Suppressor macrophage treated with lipopolysaccharide for 4 hours (primary cell): ENCODE results near the gene TMTC2.

Experiments
- DNase-seq: peaks from one replicate; pipeline ENCODE4 v3.0.0-alpha.2; 2020

Gene TMTC2

DNA sequence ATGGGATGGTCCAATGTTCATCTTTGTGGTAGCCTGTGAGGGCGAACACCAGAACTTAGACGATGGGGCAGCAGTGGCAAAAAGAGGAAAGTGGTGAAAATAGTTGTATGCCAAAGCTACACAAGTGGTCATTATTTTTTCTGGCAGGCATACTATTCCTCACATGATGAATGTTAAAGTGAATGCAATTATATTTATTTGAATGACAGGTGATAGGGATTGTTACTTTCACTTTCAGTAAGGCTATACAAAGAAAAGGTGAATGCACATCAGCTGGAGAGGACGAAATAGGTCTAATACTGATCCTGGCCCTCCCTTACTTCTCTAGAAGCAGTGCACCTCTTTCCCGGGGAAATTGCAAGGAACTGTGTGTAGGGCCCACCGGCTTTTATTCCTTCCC is 470.1 kb downstream of the TMTC2 start:
- no peak for DNase-seq

DNA sequence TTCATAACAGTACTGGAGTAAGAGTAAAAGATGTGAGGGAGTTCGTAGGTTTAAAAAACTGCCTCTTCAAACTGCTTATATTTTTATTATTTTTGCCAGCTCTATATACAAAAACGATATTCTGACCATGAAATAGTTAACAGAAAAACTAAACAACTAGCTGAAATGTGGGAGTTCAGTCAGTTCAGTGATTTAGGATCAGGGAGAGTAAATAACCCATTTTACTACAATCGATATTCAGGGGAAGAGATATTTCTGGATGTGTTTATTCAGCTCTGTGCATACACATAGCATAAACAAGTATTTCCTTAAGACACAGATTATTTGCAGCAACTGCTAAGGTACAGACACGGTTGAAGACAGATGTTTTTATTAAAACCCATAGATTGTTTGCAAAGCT is 470.9 kb downstream of the TMTC2 start:
- no peak for DNase-seq

GRCh38 chr12:83158613-83159207 is 472.0 kb downstream of the TMTC2 start:
- no peak for DNase-seq

DNA sequence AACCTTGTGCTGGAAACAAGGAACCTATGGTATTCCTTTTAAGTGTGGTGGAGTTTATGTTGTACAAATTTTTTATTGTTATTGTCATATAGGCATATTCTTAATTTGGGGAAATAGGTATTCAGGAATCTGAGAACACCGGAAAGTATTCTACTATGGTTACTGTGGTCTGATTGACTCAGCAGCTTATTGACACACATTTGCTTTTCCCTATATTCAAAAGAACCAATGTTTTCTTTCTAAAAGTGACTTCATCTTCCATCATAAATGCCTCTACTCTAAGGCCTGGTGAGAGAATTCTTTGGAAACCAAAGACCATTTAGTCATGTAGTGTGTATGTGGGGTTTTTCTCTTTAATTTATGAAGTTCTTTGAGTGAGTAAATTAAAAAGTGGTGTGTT is 474.8 kb downstream of the TMTC2 start:
- DNase-seq = no peak

DNA sequence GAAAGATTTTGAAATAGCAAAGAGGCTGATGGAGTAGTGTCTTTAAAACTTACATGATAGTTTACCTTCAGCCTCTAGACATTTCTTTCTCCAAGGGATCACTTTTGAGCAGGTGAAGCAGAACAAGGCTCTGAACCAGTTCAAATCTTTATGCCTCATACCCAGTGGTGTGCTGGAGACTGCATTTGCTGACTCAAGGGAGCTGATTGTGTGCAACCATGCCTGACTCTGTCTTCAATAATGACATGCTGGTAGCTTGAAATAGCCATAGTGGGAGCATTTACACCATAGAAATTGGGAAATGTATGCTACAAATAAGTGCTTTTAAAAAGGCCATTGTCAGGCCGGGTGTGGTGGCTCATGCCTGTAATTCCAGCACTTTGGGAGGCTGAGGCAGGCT is 482.0 kb downstream of the TMTC2 start:
- no peak for DNase-seq

DNA sequence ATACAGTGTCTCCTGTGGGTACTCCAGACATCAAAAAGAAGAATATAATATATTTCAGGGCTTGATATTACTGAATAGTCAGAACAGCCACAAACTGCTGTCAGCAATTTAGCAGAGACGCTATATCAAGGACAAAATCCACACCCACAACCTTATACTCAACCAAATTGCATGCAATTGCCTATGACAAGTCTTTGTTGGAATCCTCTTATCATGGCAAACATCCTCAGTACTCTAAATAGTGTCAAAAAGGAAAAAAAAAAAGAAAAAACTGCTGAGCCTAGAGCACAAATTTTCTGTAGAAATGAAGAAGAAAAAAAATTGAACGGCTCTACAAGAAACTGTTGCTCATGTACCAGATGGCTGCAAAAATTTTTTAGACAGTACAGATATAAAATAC is 485.7 kb downstream of the TMTC2 start:
- no peak for DNase-seq

GRCh38 chr12:83172866-83173649 is 486.4 kb downstream of the TMTC2 start:
- no peak for DNase-seq

- DNase-seq = no peak
Measured at GRCh38 chr12:83179999-83180398, 493.3 kb downstream of the TMTC2 start.

DNA sequence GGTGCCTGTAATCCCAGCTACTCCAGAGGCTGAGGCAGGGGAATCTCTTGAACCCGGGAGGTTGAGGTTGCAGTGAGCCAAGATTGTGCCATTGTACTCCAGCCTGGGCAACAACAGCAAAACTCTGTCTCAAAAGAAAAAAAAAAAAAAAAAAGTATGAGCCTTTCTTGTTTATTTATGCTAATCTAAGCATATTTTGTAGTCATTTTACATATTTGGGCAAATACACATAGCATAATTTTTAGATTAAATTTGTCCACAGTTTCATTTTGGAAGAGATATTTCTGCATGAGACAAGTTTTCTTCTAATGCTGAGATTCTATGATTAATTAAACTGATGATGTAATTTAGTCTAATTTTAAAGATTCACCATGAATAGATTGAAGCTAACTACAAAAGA is 494.4 kb downstream of the TMTC2 start:
- DNase-seq = no peak

DNA sequence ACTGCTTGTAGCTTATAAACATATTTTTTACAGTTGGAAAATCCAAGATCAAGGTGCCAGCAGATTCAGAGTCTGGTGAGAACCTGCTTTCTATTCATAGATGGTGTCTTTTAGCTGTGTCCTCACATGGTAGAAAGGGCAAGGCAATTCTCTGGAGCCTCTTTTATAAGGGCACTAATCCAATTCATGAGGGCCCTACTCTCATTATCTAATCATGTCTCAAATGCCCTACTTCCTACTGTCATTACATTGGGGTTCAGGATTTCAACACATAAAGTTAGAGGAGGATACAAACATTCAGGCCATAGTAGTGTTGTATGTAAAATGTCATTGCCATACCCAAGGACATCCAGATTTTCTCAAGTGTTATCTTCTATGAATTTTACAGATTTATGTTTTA is 496.4 kb downstream of the TMTC2 start:
- no peak for DNase-seq
